ENCODE measurements around the gene HEATR1. TPM values are rescaled to one million over a fixed set of nuclear protein-coding genes. Genes with fewer than 3 reads are reported as not detected.
A peak's percentile ranks its signal among the peaks of the same experiment; 100 is the strongest.

HEATR1 gene, protein sequence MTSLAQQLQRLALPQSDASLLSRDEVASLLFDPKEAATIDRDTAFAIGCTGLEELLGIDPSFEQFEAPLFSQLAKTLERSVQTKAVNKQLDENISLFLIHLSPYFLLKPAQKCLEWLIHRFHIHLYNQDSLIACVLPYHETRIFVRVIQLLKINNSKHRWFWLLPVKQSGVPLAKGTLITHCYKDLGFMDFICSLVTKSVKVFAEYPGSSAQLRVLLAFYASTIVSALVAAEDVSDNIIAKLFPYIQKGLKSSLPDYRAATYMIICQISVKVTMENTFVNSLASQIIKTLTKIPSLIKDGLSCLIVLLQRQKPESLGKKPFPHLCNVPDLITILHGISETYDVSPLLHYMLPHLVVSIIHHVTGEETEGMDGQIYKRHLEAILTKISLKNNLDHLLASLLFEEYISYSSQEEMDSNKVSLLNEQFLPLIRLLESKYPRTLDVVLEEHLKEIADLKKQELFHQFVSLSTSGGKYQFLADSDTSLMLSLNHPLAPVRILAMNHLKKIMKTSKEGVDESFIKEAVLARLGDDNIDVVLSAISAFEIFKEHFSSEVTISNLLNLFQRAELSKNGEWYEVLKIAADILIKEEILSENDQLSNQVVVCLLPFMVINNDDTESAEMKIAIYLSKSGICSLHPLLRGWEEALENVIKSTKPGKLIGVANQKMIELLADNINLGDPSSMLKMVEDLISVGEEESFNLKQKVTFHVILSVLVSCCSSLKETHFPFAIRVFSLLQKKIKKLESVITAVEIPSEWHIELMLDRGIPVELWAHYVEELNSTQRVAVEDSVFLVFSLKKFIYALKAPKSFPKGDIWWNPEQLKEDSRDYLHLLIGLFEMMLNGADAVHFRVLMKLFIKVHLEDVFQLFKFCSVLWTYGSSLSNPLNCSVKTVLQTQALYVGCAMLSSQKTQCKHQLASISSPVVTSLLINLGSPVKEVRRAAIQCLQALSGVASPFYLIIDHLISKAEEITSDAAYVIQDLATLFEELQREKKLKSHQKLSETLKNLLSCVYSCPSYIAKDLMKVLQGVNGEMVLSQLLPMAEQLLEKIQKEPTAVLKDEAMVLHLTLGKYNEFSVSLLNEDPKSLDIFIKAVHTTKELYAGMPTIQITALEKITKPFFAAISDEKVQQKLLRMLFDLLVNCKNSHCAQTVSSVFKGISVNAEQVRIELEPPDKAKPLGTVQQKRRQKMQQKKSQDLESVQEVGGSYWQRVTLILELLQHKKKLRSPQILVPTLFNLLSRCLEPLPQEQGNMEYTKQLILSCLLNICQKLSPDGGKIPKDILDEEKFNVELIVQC (N-terminal part only)
- total RNA-seq (23.1 TPM), polyA plus RNA-seq (ENCODE audit: insufficient read depth in 1 of 8, insufficient read length in 8 of 8, low replicate concordance in 1 of 8) (10 to 100 TPM; 13.3 to 21.6 (median 18.2) TPM)
- long read RNA-seq, donor 1 = 0 reads
- long read RNA-seq, donor 2 = 0 reads
- long read RNA-seq, donor 3, partial matches to known transcripts = 2,234 of 2,956 reads
- long read RNA-seq, donor 3, other reads (novel, unspliced or antisense) = 721 of 2,956 reads
- long read RNA-seq, donor 4, partial matches to known transcripts = 0 of 1 reads
- long read RNA-seq, donor 4, other reads (novel, unspliced or antisense) = 0 of 1 reads
- long read RNA-seq, donor 5, partial matches to known transcripts = 0 of 2 reads
- long read RNA-seq, donor 5, other reads (novel, unspliced or antisense) = 0 of 2 reads
- long read RNA-seq, donor 6, full-length matches to known transcripts = 1 of 1 reads
- long read RNA-seq, donor 6, partial matches to known transcripts = 0 of 1 reads
- long read RNA-seq, donor 6, other reads (novel, unspliced or antisense) = 0 of 1 reads
- long read RNA-seq, donor 7 = 0 reads
- long read RNA-seq, donor 8 = 0 reads
- long read RNA-seq, donor 9 = 0 reads
- long read RNA-seq, donor 10, partial matches to known transcripts = 797 of 1,120 reads
- long read RNA-seq, donor 10, other reads (novel, unspliced or antisense) = 323 of 1,120 reads
- long read RNA-seq, donor 11 = 0 reads

DNA sequence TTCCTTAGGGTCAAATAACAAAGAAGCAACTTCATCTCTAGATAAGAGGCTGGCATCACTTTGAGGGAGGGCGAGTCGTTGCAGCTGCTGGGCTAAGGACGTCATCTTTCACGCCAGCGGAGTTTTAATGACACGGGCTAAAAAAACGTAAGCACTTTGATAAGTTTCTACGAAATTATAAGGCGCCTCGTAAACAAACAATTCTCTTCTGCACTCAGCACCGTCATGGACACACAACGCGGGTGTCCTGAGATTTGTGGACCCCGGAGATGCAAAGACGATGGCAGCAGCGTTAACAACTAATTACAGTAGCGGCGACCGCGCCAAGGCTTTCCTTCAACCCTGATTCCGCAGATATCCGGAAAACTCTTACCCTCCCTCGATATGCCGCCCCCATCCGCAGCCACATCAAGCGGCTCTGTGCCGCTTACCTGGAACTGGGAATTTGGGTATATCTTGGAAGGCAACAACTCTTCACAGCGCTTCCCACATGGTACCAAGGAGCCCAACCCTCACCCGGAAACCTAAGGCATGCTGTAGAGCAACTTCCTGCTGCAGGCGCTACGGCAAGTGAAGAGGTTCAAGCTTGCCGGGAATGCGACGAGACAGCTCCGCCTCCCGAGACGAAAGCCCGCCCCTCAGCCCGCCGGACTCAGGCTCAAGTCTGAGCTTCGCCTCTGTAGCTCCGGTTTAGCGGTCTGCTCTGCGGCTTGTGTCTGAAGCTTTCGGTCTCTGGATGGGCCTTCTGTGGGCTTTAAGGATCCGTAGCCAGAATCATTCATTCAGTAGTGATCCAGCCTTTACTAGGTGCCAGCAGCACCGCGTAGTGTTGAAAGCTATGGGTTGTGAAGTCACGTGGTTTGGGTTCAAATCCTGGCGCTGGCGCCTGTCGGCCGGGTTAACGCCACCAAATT, at the start of gene HEATR1:
HEATR1 (minus strand) TSS at position 526 of the 914 bp plus-strand sequence; CDS start at position 105, 421 bp downstream.
- WGBS (ENCODE audit: insufficient coverage) = under 1% methylated on average over 33 of the region's 54 CpGs
- Histone ChIP-seq H3K4me1 (ENCODE audit: control insufficient read depth, insufficient read depth, low read length) (peaks cover 7% of the 10 kb centered on the region), H3K27me3 (ENCODE audit: control insufficient read depth, insufficient read depth, low read length) (no peaks in the 10 kb centered on the region), H3K9me3 (replicated peaks; ENCODE audit: control insufficient read depth, low read depth, low read length) (no peaks in the 10 kb centered on the region), H3K4me3 (ENCODE audit: low read length) (peak within 1 kb of the TSS; percentile 82), H3K27ac (ENCODE audit: low read length) (peak within 1 kb of the TSS; percentile 97), H3K36me3 (ENCODE audit: control insufficient read depth, insufficient read depth, low read length) (peaks cover 15% of the 10 kb centered on the region)
- peak; percentile 98 for DNase-seq

DNA sequence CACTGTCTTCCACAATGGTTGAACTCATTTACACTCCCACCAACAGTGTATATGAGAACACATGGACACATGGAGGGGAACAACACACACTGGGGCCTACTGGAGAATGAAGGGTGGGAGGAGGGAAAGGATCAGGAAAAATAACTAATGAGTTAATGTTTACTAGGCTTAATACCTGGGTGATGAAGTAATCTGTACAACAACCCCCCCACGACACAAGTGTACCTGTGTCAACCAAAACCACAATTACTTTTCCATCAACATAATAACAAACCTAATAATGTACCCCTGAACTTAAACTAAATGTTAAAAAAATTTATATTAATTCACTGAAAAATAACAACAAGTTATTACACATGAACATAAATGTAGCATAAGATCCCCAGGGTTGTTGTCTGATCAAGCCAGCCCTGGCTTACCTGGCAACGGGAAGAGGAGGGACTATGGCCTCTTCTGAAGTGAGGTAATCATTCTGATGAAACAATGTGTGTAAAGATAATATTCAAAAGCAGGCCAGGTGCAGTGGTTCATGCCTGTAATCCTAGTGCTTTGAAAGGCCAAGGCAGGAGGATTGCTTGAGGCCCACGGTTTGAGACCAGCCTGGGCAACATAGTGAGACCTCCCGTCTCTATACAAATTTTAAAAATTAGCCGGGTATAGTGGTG, 40.8 kb upstream of the HEATR1 start:
- no peaks in the 10 kb centered on the region for H3K9me3 ChIP-seq (replicated peaks; ENCODE audit: control insufficient read depth, low read depth, low read length)
- WGBS (ENCODE audit: insufficient coverage) = 92% methylated on average over 3 of the region's 5 CpGs
- no peak overlapping the region for H3K4me3 ChIP-seq (ENCODE audit: low read length)
- no peaks in the 10 kb centered on the region for H3K27me3 ChIP-seq (ENCODE audit: control insufficient read depth, insufficient read depth, low read length)
- no peaks in the 10 kb centered on the region for H3K36me3 ChIP-seq (ENCODE audit: control insufficient read depth, insufficient read depth, low read length)
- no peak for DNase-seq
- H3K27ac ChIP-seq (ENCODE audit: low read length) = no peak overlapping the region
- H3K4me1 ChIP-seq (ENCODE audit: control insufficient read depth, insufficient read depth, low read length) = peaks cover 6% of the 10 kb centered on the region

DNA sequence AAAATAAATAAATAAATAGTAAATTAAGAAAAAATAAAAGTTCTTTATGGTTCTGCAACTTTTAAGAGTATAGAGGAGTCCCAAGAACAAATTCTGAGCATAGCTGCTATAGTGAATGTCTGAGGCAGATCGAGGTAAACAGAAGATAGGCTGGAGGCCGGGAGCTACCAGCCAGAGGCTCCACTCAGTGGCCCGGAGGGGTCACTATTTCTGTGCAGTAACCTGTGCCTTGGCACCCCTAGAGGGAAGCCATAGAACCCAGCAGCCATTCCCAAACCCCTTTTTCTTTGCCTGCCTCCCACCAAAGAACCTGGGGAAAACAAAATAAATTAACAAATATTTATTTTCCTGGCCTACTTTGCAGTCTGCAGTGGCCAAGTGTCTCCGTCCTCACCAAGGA, 38.4 kb upstream of the HEATR1 start:
- no peak for DNase-seq
- Histone ChIP-seq H3K4me1 (ENCODE audit: control insufficient read depth, insufficient read depth, low read length) (peaks cover 13% of the 10 kb centered on the region), H3K36me3 (ENCODE audit: control insufficient read depth, insufficient read depth, low read length) (no peaks in the 10 kb centered on the region)

DNA sequence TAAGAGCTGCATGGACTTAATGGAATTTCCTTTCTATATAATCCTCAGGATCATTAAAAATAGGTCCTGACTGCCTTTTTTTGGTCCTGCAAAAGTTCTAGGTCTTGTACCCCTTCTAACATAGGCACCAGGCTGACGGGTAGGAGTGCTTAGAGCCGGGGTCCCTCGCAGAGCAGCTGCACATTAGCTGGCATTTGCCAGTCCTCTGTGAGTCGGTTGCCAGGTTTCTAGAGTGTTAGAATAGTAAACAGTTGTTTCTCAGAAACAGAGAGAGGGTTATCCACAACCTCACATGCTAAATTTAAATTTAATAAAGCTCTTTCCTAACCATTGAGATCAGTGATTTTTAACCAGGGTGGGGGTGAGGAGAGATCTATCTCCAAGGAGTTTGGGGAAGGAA, 35.4 kb upstream of the HEATR1 start:
- Histone ChIP-seq H3K9me3 (replicated peaks; ENCODE audit: control insufficient read depth, low read depth, low read length) (no peaks in the 10 kb centered on the region), H3K27me3 (ENCODE audit: control insufficient read depth, insufficient read depth, low read length) (no peaks in the 10 kb centered on the region), H3K4me3 (ENCODE audit: low read length) (no peak overlapping the region), H3K27ac (ENCODE audit: low read length) (peak overlapping the region; percentile 97), H3K36me3 (ENCODE audit: control insufficient read depth, insufficient read depth, low read length) (no peaks in the 10 kb centered on the region), H3K4me1 (ENCODE audit: control insufficient read depth, insufficient read depth, low read length) (peaks cover 17% of the 10 kb centered on the region)
- WGBS (ENCODE audit: insufficient coverage) = no CpG with 5 or more reads among the region's 4 CpGs
- peak; percentile 84 for DNase-seq

More for the DNA sequence above, 38.4 kb upstream of the HEATR1 start:
- no peak overlapping the region for H3K27ac ChIP-seq (ENCODE audit: low read length)
- no peak overlapping the region for H3K4me3 ChIP-seq (ENCODE audit: low read length)
- 87% methylated on average over 3 of the region's 4 CpGs for WGBS (ENCODE audit: insufficient coverage)
- no peaks in the 10 kb centered on the region for H3K27me3 ChIP-seq (ENCODE audit: control insufficient read depth, insufficient read depth, low read length)
- no peaks in the 10 kb centered on the region for H3K9me3 ChIP-seq (replicated peaks; ENCODE audit: control insufficient read depth, low read depth, low read length)

GRCh38 chr1:236638945-236639344, 34.6 kb upstream of the HEATR1 start:
- Histone ChIP-seq H3K27ac (ENCODE audit: low read length) (peak overlapping the region; percentile 97), H3K4me3 (ENCODE audit: low read length) (no peak overlapping the region)

DNA sequence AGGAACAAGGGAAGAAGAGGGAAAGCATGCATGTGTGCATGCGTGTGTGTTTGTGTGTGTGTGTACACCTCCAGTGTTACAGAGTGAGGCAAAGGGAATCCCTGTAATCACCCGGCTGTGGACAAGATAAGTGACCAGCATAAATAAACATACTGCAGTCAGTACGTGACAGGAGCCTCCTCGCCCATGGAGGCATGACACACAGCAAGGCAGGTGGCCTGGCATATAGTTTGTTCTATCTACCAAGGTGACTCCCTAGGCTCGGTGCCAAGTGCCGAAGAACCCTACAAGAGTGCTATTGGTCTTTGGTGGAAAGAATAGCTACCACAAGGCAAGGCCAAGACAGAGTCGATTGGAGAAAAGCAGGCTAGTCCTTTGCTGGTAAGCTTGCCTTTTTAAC, 31.7 kb upstream of the HEATR1 start:
- Histone ChIP-seq H3K4me1 (ENCODE audit: control insufficient read depth, insufficient read depth, low read length) (peaks cover 17% of the 10 kb centered on the region), H3K27ac (ENCODE audit: low read length) (no peak overlapping the region), H3K9me3 (replicated peaks; ENCODE audit: control insufficient read depth, low read depth, low read length) (no peaks in the 10 kb centered on the region), H3K36me3 (ENCODE audit: control insufficient read depth, insufficient read depth, low read length) (no peaks in the 10 kb centered on the region), H3K4me3 (ENCODE audit: low read length) (no peak overlapping the region), H3K27me3 (ENCODE audit: control insufficient read depth, insufficient read depth, low read length) (no peaks in the 10 kb centered on the region)
- WGBS (ENCODE audit: insufficient coverage) = 97% methylated on average over 5 of the region's 7 CpGs
- DNase-seq = peak; percentile 18

More at GRCh38 chr1:236638945-236639344, 34.6 kb upstream of the HEATR1 start:
- Histone ChIP-seq H3K9me3 (replicated peaks; ENCODE audit: control insufficient read depth, low read depth, low read length) (no peaks in the 10 kb centered on the region), H3K4me1 (ENCODE audit: control insufficient read depth, insufficient read depth, low read length) (peaks cover 17% of the 10 kb centered on the region), H3K27me3 (ENCODE audit: control insufficient read depth, insufficient read depth, low read length) (no peaks in the 10 kb centered on the region), H3K36me3 (ENCODE audit: control insufficient read depth, insufficient read depth, low read length) (no peaks in the 10 kb centered on the region)
- WGBS (ENCODE audit: insufficient coverage) = 51% methylated on average over 6 of the region's 13 CpGs
- DNase-seq = peak; percentile 82

- no peaks in the 10 kb centered on the region for H3K36me3 ChIP-seq (ENCODE audit: control insufficient read depth, insufficient read depth, low read length)
- H3K9me3 ChIP-seq (replicated peaks; ENCODE audit: control insufficient read depth, low read depth, low read length) = no peaks in the 10 kb centered on the region
- 46% methylated on average over 2 of the region's 2 CpGs for WGBS (ENCODE audit: insufficient coverage)
- H3K4me1 ChIP-seq (ENCODE audit: control insufficient read depth, insufficient read depth, low read length) = no peaks in the 10 kb centered on the region
- H3K4me3 ChIP-seq (ENCODE audit: low read length) = no peak overlapping the region
- H3K27ac ChIP-seq (ENCODE audit: low read length) = no peak overlapping the region
- DNase-seq = peak; percentile 26
- no peaks in the 10 kb centered on the region for H3K27me3 ChIP-seq (ENCODE audit: control insufficient read depth, insufficient read depth, low read length)
Observed at GRCh38 chr1:236627727-236628408, 23.6 kb upstream of the HEATR1 start.
